Measurements from ENCODE around the gene PRKG1. TPM values are rescaled to one million over a fixed set of nuclear protein-coding genes. Genes with fewer than 3 reads are reported as not detected.

Gene PRKG1
- total and polyA plus RNA-seq, 2 donors (not counting 1 experiment from before 2014, with no cell fraction given): 45.8 to 71.8 TPM

DNA sequence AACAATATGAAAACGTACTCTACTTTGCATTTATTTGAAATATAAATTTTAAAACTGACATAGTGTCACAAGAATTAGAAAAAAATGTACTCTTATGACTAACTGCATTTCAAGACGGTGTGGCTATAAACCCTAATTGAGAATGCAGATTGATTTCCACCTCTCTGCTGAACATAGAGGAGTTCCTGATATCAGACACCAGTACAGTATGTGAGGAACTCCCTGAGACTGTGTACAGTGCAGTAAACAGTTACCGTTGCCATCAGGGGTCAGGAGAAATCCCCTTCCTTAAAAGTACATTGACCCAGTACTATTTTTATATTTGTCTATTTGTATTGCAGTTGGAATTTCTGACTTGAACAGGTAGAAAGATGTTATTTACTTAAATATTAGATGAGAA, 1178.0 kb downstream of the PRKG1 start:
- Histone ChIP-seq H3K9ac (ENCODE audit: insufficient read depth, low read length) (no peak overlapping the region), H3K27ac (ENCODE audit: insufficient read depth, low read length) (no peak overlapping the region)

GRCh38 chr10:52256832-52257691, 1182.8 kb downstream of the PRKG1 start:
- Histone ChIP-seq H3K36me3 (ENCODE audit: control insufficient read depth, insufficient read depth, low read length) (no peaks in the 10 kb centered on the region), H3K27ac (ENCODE audit: insufficient read depth, low read length) (no peak overlapping the region), H3K27me3 (ENCODE audit: control insufficient read depth, insufficient read depth, low read length) (no peaks in the 10 kb centered on the region), H3K79me2 (ENCODE audit: control insufficient read depth, insufficient read depth, low read length) (no peaks in the 10 kb centered on the region), H3K9me3 (ENCODE audit: control insufficient read depth, insufficient read depth, low read depth, low read length) (no peaks in the 10 kb centered on the region), H3K4me1 (ENCODE audit: control insufficient read depth, extremely low read depth, insufficient read depth, low read length) (peaks cover 2% of the 10 kb centered on the region), H3K4me3 (replicated peaks in 1 of 4; ENCODE audit: control extremely low read depth in 1 of 4, insufficient read depth in 1 of 4, low read depth in 3 of 4, low read length in 4 of 4) (no peak overlapping the region), H3K4me2 (ENCODE audit: extremely low read depth, insufficient read depth, low read length) (no peak overlapping the region), H2AFZ (ENCODE audit: low read length) (no peak overlapping the region), H3K9ac (ENCODE audit: insufficient read depth, low read length) (no peak overlapping the region), H4K20me1 (ENCODE audit: control insufficient read depth, extremely low read depth, insufficient read depth, low read length) (no peaks in the 10 kb centered on the region)
- peak in 1 of 2 donors; percentile 3 for DNase-seq (ENCODE audit: low read depth in 2 of 2)
- TF ChIP-seq EZH2 (IDR thresholded peaks at IDR 0.05; ENCODE audit: low read length, missing control alignments): no peak
- TF ChIP-seq CTCF (conservative IDR thresholded peaks at IDR 0.05 in 1 of 2, IDR thresholded peaks at IDR 0.05 in 1 of 2; ENCODE audit: low read depth in 1 of 2, low read length in 2 of 2): no peak

More for the DNA sequence above, 1178.0 kb downstream of the PRKG1 start:
- DNase-seq (ENCODE audit: low read depth in 2 of 2): no peak
- H3K4me3 ChIP-seq (replicated peaks in 1 of 4; ENCODE audit: control extremely low read depth in 1 of 4, insufficient read depth in 1 of 4, low read depth in 3 of 4, low read length in 4 of 4): no peak overlapping the region
- H4K20me1 ChIP-seq (ENCODE audit: control insufficient read depth, extremely low read depth, insufficient read depth, low read length): no peaks in the 10 kb centered on the region
- no peaks in the 10 kb centered on the region for H3K36me3 ChIP-seq (ENCODE audit: control insufficient read depth, insufficient read depth, low read length)
- H2AFZ ChIP-seq (ENCODE audit: low read length): no peak overlapping the region
- no peaks in the 10 kb centered on the region for H3K4me1 ChIP-seq (ENCODE audit: control insufficient read depth, extremely low read depth, insufficient read depth, low read length)
- no peak overlapping the region for H3K4me2 ChIP-seq (ENCODE audit: extremely low read depth, insufficient read depth, low read length)
- no peaks in the 10 kb centered on the region for H3K27me3 ChIP-seq (ENCODE audit: control insufficient read depth, insufficient read depth, low read length)
- no peaks in the 10 kb centered on the region for H3K9me3 ChIP-seq (ENCODE audit: control insufficient read depth, insufficient read depth, low read depth, low read length)
- no peaks in the 10 kb centered on the region for H3K79me2 ChIP-seq (ENCODE audit: control insufficient read depth, insufficient read depth, low read length)
- TF ChIP-seq EZH2 (IDR thresholded peaks at IDR 0.05; ENCODE audit: low read length, missing control alignments): no peak
- TF ChIP-seq CTCF (conservative IDR thresholded peaks at IDR 0.05 in 1 of 2, IDR thresholded peaks at IDR 0.05 in 1 of 2; ENCODE audit: low read depth in 1 of 2, low read length in 2 of 2): no peak

- H3K4me3 ChIP-seq (replicated peaks in 1 of 4; ENCODE audit: control extremely low read depth in 1 of 4, insufficient read depth in 1 of 4, low read depth in 3 of 4, low read length in 4 of 4): no peak overlapping the region
Observed at GRCh38 chr10:52257692-52258075, 1183.4 kb downstream of the PRKG1 start.

More at GRCh38 chr10:52257692-52258075, 1183.4 kb downstream of the PRKG1 start:
- Histone ChIP-seq H3K27ac (ENCODE audit: insufficient read depth, low read length) (no peak overlapping the region), H4K20me1 (ENCODE audit: control insufficient read depth, extremely low read depth, insufficient read depth, low read length) (no peaks in the 10 kb centered on the region), H3K79me2 (ENCODE audit: control insufficient read depth, insufficient read depth, low read length) (no peaks in the 10 kb centered on the region), H3K4me2 (ENCODE audit: extremely low read depth, insufficient read depth, low read length) (no peak overlapping the region), H3K27me3 (ENCODE audit: control insufficient read depth, insufficient read depth, low read length) (no peaks in the 10 kb centered on the region), H3K4me1 (ENCODE audit: control insufficient read depth, extremely low read depth, insufficient read depth, low read length) (peaks cover 2% of the 10 kb centered on the region), H3K9ac (ENCODE audit: insufficient read depth, low read length) (no peak overlapping the region), H2AFZ (ENCODE audit: low read length) (no peak overlapping the region), H3K9me3 (ENCODE audit: control insufficient read depth, insufficient read depth, low read depth, low read length) (no peaks in the 10 kb centered on the region), H3K36me3 (ENCODE audit: control insufficient read depth, insufficient read depth, low read length) (no peaks in the 10 kb centered on the region)
- no peak for DNase-seq (ENCODE audit: low read depth in 2 of 2)
- TF ChIP-seq EZH2 (IDR thresholded peaks at IDR 0.05; ENCODE audit: low read length, missing control alignments): no peak
- TF ChIP-seq CTCF (conservative IDR thresholded peaks at IDR 0.05 in 1 of 2, IDR thresholded peaks at IDR 0.05 in 1 of 2; ENCODE audit: low read depth in 1 of 2, low read length in 2 of 2): no peak
